Brain microvascular endothelial cell (primary cell): ENCODE results near the gene PDE4D.
A peak's percentile ranks its signal among the peaks of the same experiment; 100 is the strongest.
"Not testable (repeated sequence)": the region's sequence is repeated elsewhere in the genome, so short reads cannot be mapped to it uniquely, and the experiment has no call there.

Experiments
- DNase-seq: peaks from one replicate; pipeline ENCODE4 v3.0.0-alpha.2; 2020
- H3K27ac ChIP-seq: fragments of 250-450 bp; sonication (Bioruptor Pico); 2 replicates; pipeline ENCODE4 v1.5.1; 2020; ENCODE audit warnings: mild to moderate bottlenecking, moderate library complexity
- H3K27me3 ChIP-seq: fragments of 250-450 bp; sonication (Bioruptor Pico); replicated peaks from 2 replicates; pipeline ENCODE4 v1.5.1; 2020; ENCODE audit warnings: mild to moderate bottlenecking
- H3K36me3 ChIP-seq: fragments of 250-450 bp; sonication (Bioruptor Pico); replicated peaks from 2 replicates; pipeline ENCODE4 v1.5.1; 2020; ENCODE audit warnings: mild to moderate bottlenecking
- H3K4me3 ChIP-seq: 2 replicates; pipeline ENCODE4 v1.5.1; 2011; ENCODE audit warnings: low read depth, mild to moderate bottlenecking, control low read depth, low read length, moderate library complexity
- CTCF ChIP-seq: IDR thresholded peaks from 2 replicates; pipeline ENCODE4 v1.5.1; 2011; ENCODE audit warnings: low read depth, mild to moderate bottlenecking, moderate library complexity, low read length, control low read depth, inconsistent platforms; ENCODE audit errors: missing control alignments
- in situ Hi-C: cut with HindIII; loops from 2 replicates; pipeline ENCODE4 v1.10.0; 2017; ENCODE audit warnings: low sequenced_read_pairs, low pct_ligation_motif_present

PDE4D gene

GRCh38 chr5:59674763-59675162, 218.8 kb downstream of the PDE4D start:
- in situ Hi-C loops = no loop called here
- H3K27me3 ChIP-seq = no peaks in the 10 kb centered on the region
- no peak for TF ChIP-seq CTCF
- DNase-seq = no peak
- H3K4me3 ChIP-seq = no peak overlapping the region
- H3K27ac ChIP-seq = no peak overlapping the region
- H3K36me3 ChIP-seq = no peaks in the 10 kb centered on the region

GRCh38 chr5:59673438-59674058, 220.0 kb downstream of the PDE4D start:
- H3K27ac ChIP-seq = no peak overlapping the region
- peak; percentile 65 for TF ChIP-seq CTCF
- peak; percentile 27 for DNase-seq
- no peaks in the 10 kb centered on the region for H3K27me3 ChIP-seq
- no peaks in the 10 kb centered on the region for H3K36me3 ChIP-seq
- no peak overlapping the region for H3K4me3 ChIP-seq
- in situ Hi-C loops = no loop called here

- H3K4me3 ChIP-seq = no peak overlapping the region
- no peak overlapping the region for H3K27ac ChIP-seq
- no peak for DNase-seq
- no peaks in the 10 kb centered on the region for H3K27me3 ChIP-seq
- in situ Hi-C loops = no loop called here
- H3K36me3 ChIP-seq = no peaks in the 10 kb centered on the region
- TF ChIP-seq CTCF = peak; percentile 23
These were observed 227.0 kb downstream of the PDE4D start for GRCh38 chr5:59666440-59667068.

GRCh38 chr5:59665832-59666203, 227.7 kb downstream of the PDE4D start:
- H3K27me3 ChIP-seq, H3K36me3 ChIP-seq, H3K4me3 ChIP-seq, H3K27ac ChIP-seq, DNase-seq, in situ Hi-C loops: not testable (repeated sequence)

GRCh38 chr5:59665086-59665831, 228.3 kb downstream of the PDE4D start:
- Histone ChIP-seq H3K27ac (no peak overlapping the region), H3K4me3 (no peak overlapping the region), H3K36me3 (no peaks in the 10 kb centered on the region), H3K27me3 (no peaks in the 10 kb centered on the region)
- in situ Hi-C loops = no loop called here
- DNase-seq = no peak
- TF ChIP-seq CTCF = no peak

- no peak overlapping the region for H3K4me3 ChIP-seq
- peak overlapping the region; percentile 28 for H3K27ac ChIP-seq
- in situ Hi-C loops = no loop called here
- no peak for DNase-seq
- no peaks in the 10 kb centered on the region for H3K36me3 ChIP-seq
- no peak for TF ChIP-seq CTCF
- H3K27me3 ChIP-seq = no peaks in the 10 kb centered on the region
These were observed 231.4 kb downstream of the PDE4D start for GRCh38 chr5:59661954-59662615.
